T-helper 1 cell treated with Interleukin-12 subunit alpha and Interleukin-12 subunit beta and Interleukin-4 antibody, amounts not matched to agents 30 μg/mL and 1 μg/mL, for 36 hours (primary cell): ENCODE results near the gene CUX1.

Source experiments
- H3K27ac Mint-ChIP-seq: one replicate; pipeline ENCODE4 v1.8.0; 2021; ENCODE audit warnings: mild to moderate bottlenecking, mixed read lengths
- H3K27me3 Mint-ChIP-seq: one replicate; pipeline ENCODE4 v1.8.0; 2021; ENCODE audit warnings: low read depth, mixed read lengths
- H3K36me3 Mint-ChIP-seq: one replicate; pipeline ENCODE4 v1.8.0; 2021; ENCODE audit warnings: low read depth, mixed read lengths
- H3K4me1 Mint-ChIP-seq: one replicate; pipeline ENCODE4 v1.8.0; 2021; ENCODE audit warnings: low read depth, mixed read lengths
- H3K4me3 Mint-ChIP-seq: one replicate; pipeline ENCODE4 v1.8.0; 2021; ENCODE audit warnings: mild to moderate bottlenecking, moderate library complexity, mixed read lengths
- H3K9me3 Mint-ChIP-seq: one replicate; pipeline ENCODE4 v1.8.0; 2021; ENCODE audit warnings: mixed read lengths

The CUX1 gene

DNA sequence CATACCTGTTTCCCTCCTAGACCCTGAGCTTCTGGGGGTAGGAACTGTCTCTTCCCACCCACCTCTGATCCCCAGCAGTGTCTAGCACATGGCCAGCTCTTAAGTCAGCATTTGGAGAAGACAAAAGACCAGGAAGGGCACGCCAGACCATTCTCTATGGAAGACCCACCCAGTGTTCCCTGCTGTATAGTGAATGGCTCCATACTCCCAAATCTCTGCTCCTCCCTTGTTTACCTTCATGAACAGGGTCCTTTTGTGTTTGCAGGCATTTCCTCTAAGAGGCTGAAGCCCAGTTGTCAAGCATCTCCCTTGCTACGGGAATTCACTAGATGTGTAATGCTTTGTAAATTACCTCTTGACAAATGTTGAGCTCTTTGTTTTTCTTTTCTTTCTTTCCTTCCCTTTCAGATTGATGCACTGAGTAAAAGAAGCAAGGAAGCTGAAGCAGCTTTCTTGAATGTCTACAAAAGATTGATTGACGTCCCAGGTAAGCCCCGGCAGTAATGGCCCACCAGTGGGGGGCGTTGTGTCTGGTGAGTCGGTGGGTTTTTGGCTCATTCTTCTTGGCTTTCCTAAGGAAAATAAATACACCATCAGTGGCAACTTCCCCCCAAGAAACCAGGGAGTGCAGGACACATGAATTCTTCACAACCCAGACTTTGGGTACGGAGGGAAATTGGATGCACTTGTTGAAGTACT, 252.7 kb downstream of the CUX1 start:
- no peaks in the 10 kb centered on the region for H3K27me3 Mint-ChIP-seq
- H3K9me3 Mint-ChIP-seq, result peaks cover 5% of the 10 kb centered on the region
- H3K36me3 Mint-ChIP-seq, result peaks cover 12% of the 10 kb centered on the region
- H3K4me1 Mint-ChIP-seq, result peaks cover 3% of the 10 kb centered on the region
- no peak overlapping the region for H3K4me3 Mint-ChIP-seq
- H3K27ac Mint-ChIP-seq, result no peak overlapping the region

DNA sequence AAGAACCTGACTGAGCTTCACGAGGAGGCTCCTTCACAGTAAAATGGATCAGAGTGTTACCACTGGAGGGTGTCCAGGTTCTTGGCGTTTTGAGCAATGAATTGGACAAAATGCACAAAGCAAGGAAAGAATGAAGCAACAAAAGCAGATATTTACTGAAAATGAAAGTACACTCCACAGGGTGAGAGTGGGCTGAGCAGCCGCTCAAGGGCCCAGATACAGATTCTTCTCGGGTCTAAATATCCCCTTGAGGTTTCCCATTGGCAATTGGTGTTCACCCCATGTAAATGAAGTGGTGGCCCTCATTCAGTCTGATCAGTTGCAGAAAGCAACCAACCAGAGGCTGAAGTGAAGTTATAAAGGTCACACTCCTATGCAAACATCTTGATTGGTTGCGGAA, 254.6 kb downstream of the CUX1 start:
- H3K36me3 Mint-ChIP-seq, result peaks cover 12% of the 10 kb centered on the region
- H3K4me1 Mint-ChIP-seq, result peaks cover 5% of the 10 kb centered on the region
- H3K27me3 Mint-ChIP-seq, result no peaks in the 10 kb centered on the region
- no peak overlapping the region for H3K27ac Mint-ChIP-seq
- peaks cover 5% of the 10 kb centered on the region for H3K9me3 Mint-ChIP-seq
- H3K4me3 Mint-ChIP-seq, result no peak overlapping the region

DNA sequence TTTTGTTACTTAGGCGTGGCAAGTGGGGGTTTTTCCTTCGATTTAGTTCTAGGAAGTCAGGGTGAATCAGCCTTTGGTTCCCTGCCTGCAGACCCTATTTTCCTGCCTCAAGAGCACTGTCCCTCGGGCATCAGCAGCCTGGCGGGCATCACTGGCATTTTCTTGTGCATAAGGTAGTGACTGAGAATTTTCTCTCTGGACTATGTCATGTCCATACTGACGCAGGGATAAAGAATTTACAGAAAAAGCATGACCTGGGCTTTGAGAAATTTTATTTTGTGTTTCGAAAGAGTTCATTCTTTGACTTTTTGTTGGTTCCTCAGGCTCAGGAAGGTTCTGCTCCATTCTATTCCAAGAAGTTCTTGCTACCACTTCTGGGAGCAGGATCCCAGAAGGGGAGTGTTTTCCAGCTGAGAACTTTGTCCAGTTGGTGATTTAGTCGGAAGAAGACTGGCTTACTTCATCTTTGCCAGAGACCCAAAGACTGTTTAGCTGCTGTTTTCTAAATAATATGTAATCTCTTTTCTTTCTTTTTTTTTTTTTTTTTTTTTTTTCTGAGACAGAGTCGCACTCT, 255.3 kb downstream of the CUX1 start:
- Mint-ChIP-seq H3K4me1 (peaks cover 7% of the 10 kb centered on the region), H3K4me3 (no peak overlapping the region), H3K9me3 (peaks cover 5% of the 10 kb centered on the region), H3K36me3 (peaks cover 12% of the 10 kb centered on the region), H3K27me3 (no peaks in the 10 kb centered on the region), H3K27ac (no peak overlapping the region)

DNA sequence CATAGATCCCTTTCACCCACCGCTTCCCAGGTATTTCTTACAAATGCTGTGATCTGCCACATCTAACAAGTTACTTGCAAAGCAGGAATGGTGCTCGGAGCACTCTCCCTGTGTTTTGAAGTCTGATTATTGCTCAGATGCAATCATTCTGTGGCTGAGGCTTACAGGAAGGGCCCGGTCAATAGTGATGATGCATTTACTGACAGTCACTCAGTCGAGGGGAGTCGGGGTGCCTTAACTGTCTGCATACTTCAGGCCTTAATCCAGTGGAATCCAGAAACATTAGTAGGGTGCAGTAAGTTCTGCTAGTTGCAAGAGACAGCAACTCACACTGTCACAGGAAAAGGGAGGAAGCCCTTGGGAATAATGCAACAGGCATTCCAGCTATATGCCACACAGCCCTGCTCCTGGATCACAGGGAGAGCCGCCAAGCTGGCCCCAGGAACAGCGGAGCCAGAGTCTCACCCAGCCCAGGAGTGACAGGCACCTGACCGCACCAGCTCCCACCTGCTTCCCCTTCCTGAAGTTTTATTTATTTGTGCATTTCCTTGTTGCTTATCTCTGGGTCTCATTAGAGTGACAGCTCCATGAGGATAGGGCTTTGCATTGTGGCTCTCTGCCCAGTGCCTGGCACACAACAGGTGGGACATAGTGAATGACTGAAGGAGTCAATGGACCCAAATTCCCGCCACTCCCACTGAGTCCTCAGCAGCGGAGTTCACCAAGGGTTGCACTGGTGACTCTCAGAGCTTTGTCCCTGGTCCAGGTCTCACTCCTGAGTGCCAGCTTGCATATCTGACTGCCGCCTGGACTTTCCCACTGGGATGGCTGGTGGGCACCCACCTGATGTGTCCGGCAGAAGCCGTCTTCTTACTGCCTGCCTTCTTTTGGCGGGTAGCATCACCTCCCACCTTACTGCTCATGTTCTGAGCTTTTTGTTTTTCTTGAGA, 256.8 kb downstream of the CUX1 start:
- H3K4me1 Mint-ChIP-seq, result peaks cover 7% of the 10 kb centered on the region
- H3K9me3 Mint-ChIP-seq, result peaks cover 5% of the 10 kb centered on the region
- H3K36me3 Mint-ChIP-seq, result peaks cover 12% of the 10 kb centered on the region
- no peak overlapping the region for H3K4me3 Mint-ChIP-seq
- no peak overlapping the region for H3K27ac Mint-ChIP-seq
- H3K27me3 Mint-ChIP-seq, result no peaks in the 10 kb centered on the region

DNA sequence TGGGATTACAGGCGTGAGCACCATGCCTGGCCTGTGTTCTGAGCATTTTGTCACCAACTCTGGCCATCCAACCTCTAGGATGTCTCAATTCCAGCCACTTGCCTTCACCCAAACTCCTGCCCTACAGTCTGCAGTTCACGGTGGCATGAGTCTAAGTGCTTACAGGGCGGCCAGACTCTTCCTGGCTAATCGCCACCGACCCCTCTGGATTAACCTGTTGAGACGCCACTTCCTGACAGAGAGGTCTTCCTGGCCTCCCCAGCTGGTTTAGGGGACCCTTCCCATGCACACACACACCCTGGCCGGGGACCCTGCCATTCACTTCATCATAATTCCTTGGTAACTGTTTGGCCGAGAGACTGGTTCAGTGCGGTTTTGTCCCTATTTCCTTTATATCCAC, 257.7 kb downstream of the CUX1 start:
- H3K4me1 Mint-ChIP-seq, result peaks cover 7% of the 10 kb centered on the region
- H3K4me3 Mint-ChIP-seq, result no peak overlapping the region
- H3K36me3 Mint-ChIP-seq, result peaks cover 11% of the 10 kb centered on the region
- H3K27me3 Mint-ChIP-seq, result no peaks in the 10 kb centered on the region
- H3K27ac Mint-ChIP-seq, result no peak overlapping the region
- peaks cover 5% of the 10 kb centered on the region for H3K9me3 Mint-ChIP-seq

DNA sequence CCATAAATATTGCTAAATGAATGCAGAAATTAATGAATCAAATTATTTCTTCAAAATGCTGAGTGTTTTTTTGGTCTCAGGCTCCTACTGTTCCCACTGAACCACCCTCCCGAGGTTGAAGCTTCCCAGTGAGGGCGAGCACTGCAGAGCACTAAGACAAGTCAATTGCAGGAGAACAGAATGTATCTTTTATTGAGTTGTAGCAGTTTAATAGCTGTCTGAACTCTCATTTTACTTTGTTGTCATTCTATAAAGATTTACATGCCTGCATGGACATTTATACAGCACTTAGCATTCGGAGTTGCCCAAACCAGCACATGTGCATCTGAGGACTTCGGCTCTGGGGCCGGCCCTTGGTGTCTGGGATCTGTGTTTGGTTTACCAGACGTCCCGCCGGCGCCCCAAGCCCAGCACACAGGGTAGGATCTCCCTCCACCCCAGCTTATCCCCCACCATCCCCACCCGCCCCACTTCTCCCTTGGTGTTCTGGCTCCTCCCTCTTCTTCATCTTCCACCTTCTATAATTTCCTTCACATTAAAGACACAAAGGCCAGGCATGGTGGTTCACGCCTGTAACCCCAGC, 258.2 kb downstream of the CUX1 start:
- H3K4me3 Mint-ChIP-seq, result no peak overlapping the region
- peaks cover 9% of the 10 kb centered on the region for H3K36me3 Mint-ChIP-seq
- H3K27me3 Mint-ChIP-seq, result no peaks in the 10 kb centered on the region
- H3K9me3 Mint-ChIP-seq, result peaks cover 5% of the 10 kb centered on the region
- no peak overlapping the region for H3K27ac Mint-ChIP-seq
- peaks cover 7% of the 10 kb centered on the region for H3K4me1 Mint-ChIP-seq

DNA sequence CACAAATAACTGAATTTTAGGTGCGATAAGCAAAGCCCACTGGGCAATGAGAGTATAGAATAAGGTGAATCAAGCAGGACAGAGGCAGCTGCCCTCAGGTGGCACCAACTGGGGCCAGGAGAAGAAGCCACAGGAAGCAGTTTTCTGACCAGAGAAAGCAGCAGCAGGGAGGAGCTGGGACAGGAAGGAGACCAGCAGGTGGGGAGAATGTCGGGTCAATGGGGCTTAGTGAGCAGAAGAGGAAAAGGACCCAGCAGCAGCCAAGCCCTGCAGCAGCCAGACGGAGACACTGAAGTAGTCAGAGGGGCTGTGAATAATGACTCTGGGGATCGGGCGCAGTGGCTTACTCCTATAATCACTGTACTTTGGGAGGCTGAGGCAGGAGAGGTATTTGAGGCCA, 259.7 kb downstream of the CUX1 start:
- no peak overlapping the region for H3K27ac Mint-ChIP-seq
- peaks cover 7% of the 10 kb centered on the region for H3K4me1 Mint-ChIP-seq
- H3K9me3 Mint-ChIP-seq, result peaks cover under 1% of the 10 kb centered on the region
- H3K4me3 Mint-ChIP-seq, result no peak overlapping the region
- H3K36me3 Mint-ChIP-seq, result peaks cover 2% of the 10 kb centered on the region
- no peaks in the 10 kb centered on the region for H3K27me3 Mint-ChIP-seq

DNA sequence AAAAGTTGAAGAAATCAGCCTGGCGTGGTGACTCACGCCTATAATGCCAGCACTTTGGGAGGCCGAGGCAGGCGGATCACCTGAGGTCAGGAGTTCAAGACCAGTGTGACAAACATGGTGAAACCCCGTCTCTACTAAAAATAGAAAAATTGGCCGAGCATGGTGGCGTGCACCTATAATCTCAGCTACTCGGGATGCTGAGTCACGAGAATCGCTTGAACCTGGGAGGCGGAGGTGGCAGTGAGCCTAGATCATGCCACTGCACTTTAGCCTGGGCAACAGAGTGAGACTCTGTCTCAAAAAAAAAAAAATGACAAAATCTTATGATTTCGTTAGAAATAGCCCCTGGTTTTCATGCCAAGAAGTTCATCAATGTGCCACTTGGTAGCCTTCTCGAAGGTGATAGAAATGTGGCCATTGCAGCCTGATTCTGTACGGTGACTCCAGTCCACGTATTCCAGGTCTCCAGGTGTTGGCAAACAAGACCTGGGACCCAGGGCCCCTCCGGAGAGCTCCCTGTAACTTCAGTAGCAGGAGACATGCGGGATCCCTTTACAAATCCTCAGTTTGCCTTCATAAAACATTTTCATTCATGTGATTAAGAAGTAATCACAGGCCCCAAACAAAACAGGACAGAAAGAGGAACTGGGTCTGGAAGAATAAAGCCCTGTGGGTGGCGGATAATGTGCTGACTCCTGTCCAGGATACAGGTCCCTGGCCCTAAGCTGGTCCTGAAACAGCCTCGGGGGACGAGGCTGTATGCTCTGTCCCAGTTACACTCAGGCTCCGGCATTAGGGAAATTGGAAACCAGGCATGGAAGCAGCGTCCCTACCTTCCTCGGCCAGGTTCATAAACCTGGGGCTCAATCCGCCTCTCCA, 262.0 kb downstream of the CUX1 start:
- H3K9me3 Mint-ChIP-seq, result no peaks in the 10 kb centered on the region
- H3K4me1 Mint-ChIP-seq, result peaks cover 4% of the 10 kb centered on the region
- no peaks in the 10 kb centered on the region for H3K36me3 Mint-ChIP-seq
- H3K27me3 Mint-ChIP-seq, result no peaks in the 10 kb centered on the region
- no peak overlapping the region for H3K4me3 Mint-ChIP-seq
- no peak overlapping the region for H3K27ac Mint-ChIP-seq

DNA sequence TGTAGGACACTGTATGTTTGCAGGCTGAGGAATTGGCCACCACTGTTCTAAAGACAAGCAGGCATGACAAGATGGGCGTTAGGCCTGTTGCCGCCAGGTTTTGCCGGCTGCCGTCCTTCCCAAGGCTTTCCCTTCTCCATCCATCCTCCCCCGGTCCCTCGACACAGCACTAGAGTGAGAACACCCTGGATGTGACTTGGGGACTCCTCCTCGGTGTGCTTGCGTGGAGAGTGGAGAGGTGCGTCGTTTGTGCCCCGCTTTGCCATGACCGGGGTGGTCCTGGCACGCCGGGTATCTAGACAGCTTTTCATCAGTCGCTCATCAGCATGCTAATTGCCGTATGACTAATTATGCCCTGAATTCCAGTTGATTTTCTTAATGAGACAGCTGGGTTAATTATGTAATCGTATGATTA, 262.6 kb downstream of the CUX1 start:
- Mint-ChIP-seq H3K27me3 (no peaks in the 10 kb centered on the region), H3K27ac (no peak overlapping the region), H3K9me3 (peaks cover 5% of the 10 kb centered on the region), H3K4me3 (no peak overlapping the region), H3K36me3 (no peaks in the 10 kb centered on the region), H3K4me1 (peaks cover 4% of the 10 kb centered on the region)

DNA sequence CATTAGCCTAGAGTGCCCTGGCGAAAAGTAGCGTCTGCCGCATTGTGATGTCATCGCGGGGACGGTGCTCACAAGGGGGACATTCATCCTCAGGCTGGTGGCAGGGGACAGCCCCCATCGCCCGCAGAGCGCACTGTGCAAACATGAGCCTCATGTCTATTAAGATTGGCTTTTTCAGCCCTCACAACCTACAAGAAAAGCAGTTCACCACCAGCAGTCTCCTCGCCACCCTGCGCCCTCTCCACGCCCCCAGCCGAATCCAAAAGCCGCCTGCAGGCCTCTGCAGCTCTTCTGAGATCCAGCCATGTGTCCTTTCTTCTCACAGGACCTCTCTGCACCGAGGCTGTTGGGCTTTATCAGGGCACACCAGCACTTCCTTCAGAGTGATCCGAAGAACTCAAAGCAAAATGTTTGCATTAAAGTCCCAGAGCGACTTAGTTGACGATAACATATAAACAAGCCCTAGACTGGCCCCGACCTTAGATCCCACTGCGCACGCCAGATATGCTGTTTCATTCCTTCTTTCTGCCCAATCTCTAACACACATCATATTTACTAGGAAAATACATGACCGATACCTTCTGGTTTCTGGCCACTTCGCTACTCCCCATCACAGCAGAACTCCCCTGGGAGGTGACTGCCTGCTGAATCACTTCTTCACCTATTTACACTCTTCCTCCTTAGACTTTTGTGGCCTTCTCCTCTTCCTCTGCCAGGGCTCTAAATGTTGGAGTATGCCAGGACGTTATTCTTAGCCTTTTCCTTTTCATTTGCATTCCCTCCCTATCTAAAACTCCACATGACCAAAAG, 263.2 kb downstream of the CUX1 start:
- H3K27me3 Mint-ChIP-seq, result no peaks in the 10 kb centered on the region
- H3K9me3 Mint-ChIP-seq, result peaks cover 10% of the 10 kb centered on the region
- no peaks in the 10 kb centered on the region for H3K36me3 Mint-ChIP-seq
- H3K27ac Mint-ChIP-seq, result no peak overlapping the region
- no peak overlapping the region for H3K4me3 Mint-ChIP-seq
- peaks cover 4% of the 10 kb centered on the region for H3K4me1 Mint-ChIP-seq

DNA sequence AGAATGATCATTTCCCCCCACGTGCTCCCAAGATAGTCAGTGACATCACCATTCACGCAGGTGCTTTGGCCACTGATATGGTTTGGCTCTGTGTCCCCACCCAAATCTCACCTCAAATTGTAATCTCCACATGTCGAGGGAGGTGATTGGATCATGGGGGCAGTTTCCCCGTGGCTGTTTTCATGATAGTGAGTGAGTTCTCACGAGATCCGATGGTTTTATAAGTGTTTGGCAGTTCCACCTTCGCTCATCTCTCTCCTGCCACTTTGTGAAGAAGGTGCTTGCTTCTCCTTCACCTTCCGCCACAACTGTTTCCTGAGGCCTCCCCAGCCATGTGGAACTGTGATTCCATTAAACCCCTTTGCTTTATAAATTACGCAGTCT, 263.8 kb downstream of the CUX1 start:
- Mint-ChIP-seq H3K27ac (no peak overlapping the region), H3K36me3 (no peaks in the 10 kb centered on the region), H3K4me1 (peaks cover 4% of the 10 kb centered on the region), H3K9me3 (peaks cover 14% of the 10 kb centered on the region), H3K27me3 (no peaks in the 10 kb centered on the region), H3K4me3 (no peak overlapping the region)

DNA sequence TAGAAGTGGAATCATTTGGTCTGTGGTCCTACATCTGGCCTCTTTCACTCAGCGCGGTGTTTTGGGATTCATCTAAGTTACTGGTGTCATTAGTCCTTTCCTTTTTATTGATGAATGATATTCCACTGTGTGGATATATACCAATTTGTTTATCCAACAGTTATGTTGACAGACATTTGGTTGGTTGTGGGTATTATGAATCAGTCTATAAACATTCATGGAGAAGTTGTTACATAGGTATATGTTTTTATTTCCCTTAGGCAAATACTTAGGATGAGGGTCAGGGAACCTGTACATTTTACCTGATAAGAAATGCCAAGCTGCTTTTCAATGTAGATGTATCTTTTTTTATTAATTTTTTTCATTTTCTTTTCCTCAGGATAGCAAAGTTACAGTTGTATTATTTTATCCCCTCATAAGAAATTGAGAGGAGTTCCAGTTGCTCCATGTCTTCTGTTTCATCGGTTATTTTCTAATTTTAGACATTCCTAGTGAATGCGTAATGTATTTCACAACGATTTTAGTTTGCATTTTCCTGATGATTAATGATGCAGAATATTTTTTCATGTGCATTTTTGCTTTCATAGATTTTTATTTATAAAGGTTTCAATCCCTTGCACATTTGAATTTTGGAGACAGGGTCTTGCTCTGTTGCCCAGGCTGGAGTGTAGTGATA, 265.4 kb downstream of the CUX1 start:
- Mint-ChIP-seq H3K27ac (no peak overlapping the region), H3K4me3 (no peak overlapping the region), H3K4me1 (no peaks in the 10 kb centered on the region), H3K36me3 (no peaks in the 10 kb centered on the region), H3K27me3 (no peaks in the 10 kb centered on the region), H3K9me3 (peaks cover 15% of the 10 kb centered on the region)

DNA sequence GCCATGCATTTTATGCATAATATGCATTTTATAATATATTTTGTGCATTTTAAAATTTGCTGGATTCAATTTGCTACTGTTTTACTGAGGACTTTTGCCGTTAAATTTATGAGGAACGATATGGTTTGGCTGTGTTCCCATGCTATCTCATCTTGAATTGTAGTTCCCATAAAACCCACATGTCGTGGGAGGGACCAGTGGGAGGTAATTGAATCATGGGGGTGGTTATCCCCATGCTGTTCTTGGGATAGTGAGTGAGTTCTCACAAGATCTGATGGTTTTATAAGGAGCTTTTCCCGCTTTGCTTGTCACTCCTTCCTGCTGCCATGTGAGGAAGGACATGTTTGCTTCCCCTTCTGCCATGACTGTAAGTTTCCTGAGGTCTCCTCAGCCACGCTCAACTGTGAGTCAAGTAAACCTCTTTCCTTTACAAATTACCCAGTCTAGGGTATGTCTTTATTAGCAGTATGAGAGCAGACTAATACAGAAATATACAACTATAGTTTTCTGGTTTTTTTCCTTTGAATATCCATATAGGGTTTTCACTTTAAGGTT, 267.9 kb downstream of the CUX1 start:
- no peak overlapping the region for H3K4me3 Mint-ChIP-seq
- H3K27me3 Mint-ChIP-seq, result no peaks in the 10 kb centered on the region
- no peaks in the 10 kb centered on the region for H3K4me1 Mint-ChIP-seq
- no peaks in the 10 kb centered on the region for H3K36me3 Mint-ChIP-seq
- H3K27ac Mint-ChIP-seq, result no peak overlapping the region
- peaks cover 27% of the 10 kb centered on the region for H3K9me3 Mint-ChIP-seq
